Activated CD8-positive, alpha-beta T cell treated with anti-CD3 and anti-CD28 coated beads for 36 hours (primary cell): Measurements from ENCODE around the gene OR2F1. TPM values are rescaled to one million over a fixed set of nuclear protein-coding genes. Genes with fewer than 3 reads are reported as not detected.

Experiments
- ATAC-seq: fragments of 200-7000 bp; cut with Tn5 transposase; one replicate; pipeline ENCODE4 v1.10.0; 2021; ENCODE audit warnings: mild to moderate bottlenecking, moderate library complexity
- CTCF ChIA-PET: fragments of 350-600 bp; sonication (Branson Sonifier 250); formaldehyde crosslinking; loops from one replicate; lab custom pipeline; 2021; ENCODE audit warnings: antibody characterized with exemption; lab: Charles Lee
- POLR2A ChIA-PET: fragments of 350-600 bp; sonication (Branson Sonifier 250); formaldehyde crosslinking; loops from one replicate; lab custom pipeline; 2021; ENCODE audit warnings: antibody characterized with exemption; lab: Charles Lee
- DNase-seq: peaks from one replicate; pipeline ENCODE4 v3.0.0-alpha.2; 2020
- H3K27ac Mint-ChIP-seq: one replicate; pipeline ENCODE4 v1.8.0; 2021; ENCODE audit warnings: mild to moderate bottlenecking, mixed read lengths
- H3K27me3 Mint-ChIP-seq: one replicate; pipeline ENCODE4 v1.8.0; 2021; ENCODE audit warnings: mixed read lengths
- H3K36me3 Mint-ChIP-seq: one replicate; pipeline ENCODE4 v1.8.0; 2021; ENCODE audit warnings: low read depth, mixed read lengths
- H3K4me1 Mint-ChIP-seq: one replicate; pipeline ENCODE4 v1.8.0; 2021; ENCODE audit warnings: low read depth, mixed read lengths
- H3K4me3 Mint-ChIP-seq: one replicate; pipeline ENCODE4 v1.8.0; 2021; ENCODE audit warnings: mild to moderate bottlenecking, moderate library complexity, mixed read lengths
- H3K9me3 Mint-ChIP-seq: one replicate; pipeline ENCODE4 v1.8.0; 2021; ENCODE audit warnings: mixed read lengths
- CTCF ChIP-seq: fragments of 200-600 bp; IDR thresholded peaks from one replicate; pipeline ENCODE4 v1.8.0; 2022; ENCODE audit warnings: antibody characterized with exemption, mild to moderate bottlenecking
- intact Hi-C: fragments of 100-400 bp; cut with micrococcal nuclease; formaldehyde crosslinking; loops from one replicate; pipeline ENCODE4 v1.10.0; 2022
- total RNA-seq, 2 experiments: library from RNA; stranded (reverse); gene quantifications; one replicate each; pipeline ENCODE4 v1.2.3, GENCODE V29; 2021

OR2F1 gene
- total RNA-seq, 2 experiments from 2014 or later = not detected

- H3K36me3 Mint-ChIP-seq = no peaks in the 10 kb centered on the region
- H3K4me1 Mint-ChIP-seq = peaks cover 7% of the 10 kb centered on the region
- no peak overlapping the region for H3K27ac Mint-ChIP-seq
- no peak for TF ChIP-seq CTCF
- intact Hi-C loops = no loop called here
- H3K9me3 Mint-ChIP-seq = peaks cover 4% of the 10 kb centered on the region
- no peak for DNase-seq
- ATAC-seq = no peak
- POLR2A ChIA-PET = no interaction called here
- H3K27me3 Mint-ChIP-seq = no peaks in the 10 kb centered on the region
- CTCF ChIA-PET = no interaction called here
- H3K4me3 Mint-ChIP-seq = no peak overlapping the region
These were observed 32.9 kb downstream of the OR2F1 start for GRCh38 chr7:143987513-143987912.

DNA sequence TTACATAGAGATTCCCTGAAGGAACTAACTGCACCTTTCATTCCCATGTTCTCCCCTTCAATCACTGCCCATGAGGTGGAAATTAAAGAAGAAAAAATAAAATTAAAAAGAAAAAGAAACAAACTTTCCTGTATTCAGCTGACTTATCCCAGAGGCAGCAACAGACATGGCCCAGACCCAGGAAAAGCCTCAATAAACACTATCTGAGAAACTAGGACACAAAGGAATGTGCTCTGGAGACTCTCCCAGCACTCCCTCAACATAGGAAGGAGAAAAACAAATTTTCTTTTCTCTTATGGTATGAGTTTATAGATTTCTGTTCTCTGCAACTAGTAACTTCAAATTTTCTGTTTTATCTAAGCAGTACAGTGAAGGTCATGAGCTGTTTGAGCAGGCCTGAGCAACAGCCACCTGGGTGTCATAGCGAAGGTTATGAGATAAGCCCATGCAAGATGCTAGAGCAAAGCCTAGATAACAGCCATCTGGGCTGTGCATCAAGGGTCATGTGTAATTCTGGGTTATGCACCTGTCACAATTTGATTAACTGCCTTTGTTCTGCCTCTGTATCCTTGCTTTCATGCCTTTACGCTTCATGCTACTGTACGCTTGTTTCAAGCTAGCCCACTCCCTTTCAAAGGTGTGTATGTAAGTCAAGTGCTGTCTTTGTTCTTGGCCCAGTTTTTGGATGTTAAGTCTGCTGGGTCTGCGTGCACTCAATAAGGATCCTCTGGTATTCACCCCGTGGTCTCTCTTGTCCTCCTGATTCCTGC, 34.5 kb downstream of the OR2F1 start:
- Mint-ChIP-seq H3K27ac (no peak overlapping the region), H3K36me3 (no peaks in the 10 kb centered on the region), H3K4me1 (peaks cover 7% of the 10 kb centered on the region), H3K4me3 (no peak overlapping the region), H3K9me3 (peaks cover 4% of the 10 kb centered on the region), H3K27me3 (peaks cover 2% of the 10 kb centered on the region)
- DNase-seq (no peak), ATAC-seq (no peak)
- ChIA-PET POLR2A (no interaction called here), CTCF (no interaction called here)
- intact Hi-C loops = no loop called here
- TF ChIP-seq CTCF = no peak

DNA sequence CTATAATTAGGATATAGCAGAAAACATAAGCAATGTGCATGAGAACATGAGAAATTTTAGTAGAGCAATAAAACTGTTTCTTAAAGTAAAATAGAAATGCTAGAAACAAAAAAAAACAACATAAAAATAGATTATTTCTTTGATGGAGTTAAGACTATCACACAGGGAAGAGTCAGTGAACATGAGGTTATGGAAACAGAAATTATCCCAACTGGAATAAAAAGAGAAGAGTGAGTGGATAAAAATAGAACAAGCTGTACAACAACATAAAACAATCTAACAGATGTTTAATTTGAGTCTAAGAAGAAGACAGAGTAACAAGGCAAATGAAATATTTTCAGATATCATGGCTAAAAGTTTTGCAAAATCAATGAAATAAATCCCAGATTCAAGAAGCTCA, 38.0 kb downstream of the OR2F1 start:
- Mint-ChIP-seq H3K36me3 (no peaks in the 10 kb centered on the region), H3K27me3 (peaks cover 3% of the 10 kb centered on the region), H3K9me3 (peaks cover 4% of the 10 kb centered on the region), H3K4me3 (no peak overlapping the region), H3K4me1 (peaks cover 2% of the 10 kb centered on the region), H3K27ac (no peak overlapping the region)
- intact Hi-C loops = no loop called here
- no peak for TF ChIP-seq CTCF
- no peak for ATAC-seq
- DNase-seq = no peak
- ChIA-PET POLR2A (interaction anchor here (0.6 kb wide), 1 partner anchor 28 kb away, joined by 3 read pairs; no protein-coding TSS in a partner anchor), CTCF (no interaction called here)

DNA sequence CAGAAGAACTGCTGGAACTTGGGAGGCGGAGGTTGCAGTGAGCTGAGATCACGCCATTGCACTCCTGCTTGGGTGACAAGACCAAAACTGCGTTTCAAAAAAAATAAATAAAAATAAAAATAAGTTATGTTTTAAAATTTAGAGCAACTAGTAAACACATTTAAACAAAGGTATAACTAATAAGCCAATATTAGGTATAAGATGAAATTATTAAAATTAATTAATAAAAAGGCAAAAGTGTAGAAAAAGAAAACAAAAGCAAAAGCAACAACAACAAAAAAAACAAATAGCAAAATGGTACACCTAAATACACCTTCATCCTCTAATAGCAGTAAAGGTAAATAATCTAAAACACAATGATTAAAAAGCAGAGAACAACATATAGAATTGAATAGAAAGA, 39.3 kb downstream of the OR2F1 start:
- intact Hi-C loops = no loop called here
- peaks cover 4% of the 10 kb centered on the region for H3K9me3 Mint-ChIP-seq
- H3K4me1 Mint-ChIP-seq = no peaks in the 10 kb centered on the region
- CTCF ChIA-PET = no interaction called here
- no peak overlapping the region for H3K27ac Mint-ChIP-seq
- DNase-seq (no peak), ATAC-seq (no peak)
- H3K36me3 Mint-ChIP-seq = no peaks in the 10 kb centered on the region
- H3K4me3 Mint-ChIP-seq = no peak overlapping the region
- POLR2A ChIA-PET = no interaction called here
- H3K27me3 Mint-ChIP-seq = peaks cover 3% of the 10 kb centered on the region
- no peak for TF ChIP-seq CTCF

DNA sequence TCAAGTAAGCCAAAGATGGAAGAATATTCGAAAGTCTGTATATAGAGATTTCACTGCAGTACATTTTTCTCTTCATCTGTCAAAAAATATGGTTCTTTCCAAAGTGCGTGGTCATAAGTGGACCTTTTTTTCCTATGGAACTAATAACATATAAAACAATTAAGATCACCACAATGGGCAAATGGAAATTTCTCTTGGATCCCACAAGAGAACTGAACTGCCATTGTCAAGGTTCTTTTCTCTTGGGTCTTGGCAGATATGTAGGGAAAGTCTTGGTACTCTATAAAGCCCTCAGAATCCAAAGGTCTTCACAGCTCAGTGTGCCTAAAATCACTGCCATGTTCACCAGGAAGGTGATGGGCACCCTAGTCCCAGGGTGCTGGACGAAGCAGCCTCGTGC, 45.4 kb downstream of the OR2F1 start, which contains the start of gene OR6B1:
Gene OR6B1, plus strand, starts transcription at position 301 of the 400 bp plus-strand sequence. CDS start 3,677 bp downstream, outside the sequence.
- Mint-ChIP-seq H3K27me3 (peaks cover under 1% of the 10 kb centered on the region), H3K36me3 (no peaks in the 10 kb centered on the region), H3K4me3 (no peak within 1 kb of the TSS), H3K27ac (no peak within 1 kb of the TSS), H3K9me3 (no peaks in the 10 kb centered on the region), H3K4me1 (no peaks in the 10 kb centered on the region)
- CTCF ChIA-PET = no interaction called here
- intact Hi-C loops = no loop called here
- no peak for ATAC-seq
- POLR2A ChIA-PET = no interaction called here
- TF ChIP-seq CTCF = no peak
- no peak for DNase-seq
